MV-4-11 (cell line): Measurements from ENCODE around the gene PDP2.
"Not testable (repeated sequence)": the region's sequence is repeated elsewhere in the genome, so short reads cannot be mapped to it uniquely, and the experiment has no call there.

ENCODE experiments used
- DNase-seq: peaks from one replicate; lab custom pipeline; 2025; lab: John Stamatoyannopoulos, UW

PDP2 gene

DNA sequence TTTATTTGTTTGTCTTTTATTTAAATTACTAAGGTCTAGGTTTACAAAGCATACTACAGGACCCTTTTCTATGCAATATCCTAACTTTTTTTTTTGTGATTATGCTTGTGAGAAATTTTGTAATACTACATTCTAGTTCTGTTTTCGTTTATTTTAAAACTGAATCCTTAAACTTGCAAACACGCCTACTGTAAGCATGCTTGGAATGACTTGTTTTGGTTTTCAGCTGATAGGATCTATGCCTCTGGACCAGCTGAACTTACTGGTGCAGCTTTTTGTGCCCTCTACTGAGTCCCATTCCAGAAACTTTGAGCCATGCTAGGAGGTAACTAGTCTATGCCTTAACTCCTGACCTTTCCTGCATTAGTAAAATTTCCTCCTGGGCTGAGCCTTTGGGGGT lies 6.0 kb downstream of the PDP2 start:
- no peak for DNase-seq

DNA sequence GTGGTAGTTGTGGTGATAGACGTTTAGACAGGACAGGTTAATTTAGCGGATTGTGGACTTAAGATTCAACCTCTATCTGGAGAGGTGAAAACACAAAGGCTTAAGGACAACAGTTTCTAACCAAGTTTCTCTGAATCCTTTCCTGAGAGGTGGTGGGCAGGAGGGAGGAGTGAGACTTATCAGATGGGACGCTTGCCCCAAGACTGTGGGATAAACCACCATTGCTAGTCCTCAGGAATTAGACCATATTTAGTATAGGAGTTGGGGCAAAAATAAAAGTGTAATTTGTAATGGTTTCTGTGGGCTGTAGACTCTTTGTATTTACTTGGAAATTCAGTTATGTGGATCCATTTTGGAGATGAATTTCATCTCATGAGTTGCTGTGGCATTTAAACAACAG lies 6.6 kb downstream of the PDP2 start:
- no peak for DNase-seq

DNA sequence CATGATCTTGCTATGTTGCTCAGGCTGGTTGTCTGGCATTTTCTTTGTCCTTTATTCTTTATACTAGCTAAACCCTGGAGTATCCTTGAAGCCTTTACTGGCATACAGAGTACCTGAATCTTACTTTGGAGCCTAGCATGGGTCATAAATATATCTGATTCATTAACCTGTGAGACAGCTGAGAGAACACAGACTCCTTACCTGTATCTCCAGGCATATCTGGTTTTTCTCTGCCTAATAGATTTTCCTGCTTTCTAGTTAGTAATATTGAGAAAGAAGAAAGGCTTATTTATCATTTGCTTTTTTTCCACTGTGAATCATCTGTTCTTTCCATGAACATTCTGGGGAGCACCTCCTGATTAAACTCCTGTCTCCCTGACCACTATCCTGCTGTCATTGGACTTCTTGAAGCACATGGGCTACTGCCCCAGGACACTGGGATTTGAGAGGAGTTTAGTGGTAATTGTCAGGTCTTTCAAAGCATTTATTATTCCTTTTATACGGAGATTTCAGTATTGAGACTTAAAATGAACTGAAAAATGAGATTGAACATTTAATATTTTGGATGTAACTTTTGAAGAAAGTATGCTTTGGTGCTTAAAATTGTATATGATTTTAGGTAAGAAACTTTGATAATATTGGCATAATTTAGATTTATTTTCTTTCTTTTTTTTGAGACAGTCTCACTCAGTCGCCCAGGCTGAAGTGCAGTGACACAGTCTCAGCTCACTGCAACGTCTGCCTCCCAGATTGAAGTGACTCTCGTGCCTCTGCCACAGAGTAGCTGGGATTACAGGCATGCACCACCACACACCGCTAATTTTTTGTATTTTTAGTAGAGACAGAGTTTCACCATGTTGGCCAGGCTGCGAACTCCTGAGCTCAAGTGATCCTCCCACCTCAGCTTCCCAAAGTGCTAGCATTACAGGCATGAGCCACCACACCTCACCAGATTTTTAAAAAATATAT lies 8.6 kb downstream of the PDP2 start:
- DNase-seq: no peak

DNA sequence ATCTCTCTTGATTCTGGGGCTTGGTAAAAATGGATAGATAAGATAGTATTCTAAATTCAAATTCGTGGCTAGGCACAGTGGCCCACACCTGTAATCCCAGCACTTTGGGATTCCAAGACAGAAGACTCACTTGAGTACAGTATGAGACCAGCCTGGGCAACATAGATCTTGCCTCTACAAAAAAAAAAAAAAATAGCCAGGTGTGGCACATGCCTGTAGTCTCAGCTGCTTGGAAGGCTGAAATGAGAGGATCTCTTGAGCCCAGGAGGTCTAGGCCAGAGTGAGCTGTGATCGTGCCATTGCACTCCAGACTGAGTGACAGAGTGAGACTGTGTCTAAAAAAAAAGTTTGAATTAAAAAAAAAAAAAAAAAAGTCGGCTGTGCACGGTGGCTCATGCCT lies 9.3 kb downstream of the PDP2 start:
- DNase-seq: no peak

DNA sequence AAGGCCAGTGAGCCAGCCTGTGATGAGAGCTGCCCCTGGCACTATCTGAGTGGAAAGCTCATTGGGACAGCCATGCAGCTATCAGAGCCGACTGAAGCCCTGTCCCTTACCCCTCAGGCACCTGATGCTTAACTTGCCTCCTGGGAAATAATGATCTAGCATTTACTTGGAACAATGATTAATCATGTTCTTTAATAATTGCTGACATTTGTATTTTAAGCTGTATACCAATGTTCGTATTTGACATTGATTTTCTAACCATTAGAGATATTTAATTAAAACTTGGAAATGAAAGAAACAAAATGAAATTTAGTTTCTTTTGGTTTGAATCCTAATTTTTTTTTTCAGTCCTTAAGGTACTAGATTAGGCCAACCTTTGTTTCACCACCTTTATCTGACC lies 10.5 kb downstream of the PDP2 start:
- no peak for DNase-seq

DNA sequence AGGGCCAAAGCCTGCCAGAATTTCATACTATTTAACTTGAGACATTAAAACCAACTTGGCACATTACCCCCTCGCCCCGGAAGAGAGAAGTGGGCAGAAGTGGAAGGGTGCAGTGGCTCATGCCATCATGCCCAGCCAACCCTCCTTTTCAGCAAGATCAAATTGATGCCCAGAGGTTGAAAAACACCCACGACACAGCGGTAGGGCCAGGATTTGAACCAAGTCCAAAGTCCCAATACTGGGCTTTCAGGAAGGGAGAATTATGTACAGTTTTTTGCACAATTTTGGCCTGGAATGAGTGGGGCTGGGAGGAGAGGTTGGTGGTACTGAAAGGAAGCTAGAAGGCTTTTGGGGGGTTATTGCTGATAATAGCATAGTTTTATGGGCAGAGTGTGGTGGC lies 11.0 kb downstream of the PDP2 start:
- DNase-seq: no peak

DNA sequence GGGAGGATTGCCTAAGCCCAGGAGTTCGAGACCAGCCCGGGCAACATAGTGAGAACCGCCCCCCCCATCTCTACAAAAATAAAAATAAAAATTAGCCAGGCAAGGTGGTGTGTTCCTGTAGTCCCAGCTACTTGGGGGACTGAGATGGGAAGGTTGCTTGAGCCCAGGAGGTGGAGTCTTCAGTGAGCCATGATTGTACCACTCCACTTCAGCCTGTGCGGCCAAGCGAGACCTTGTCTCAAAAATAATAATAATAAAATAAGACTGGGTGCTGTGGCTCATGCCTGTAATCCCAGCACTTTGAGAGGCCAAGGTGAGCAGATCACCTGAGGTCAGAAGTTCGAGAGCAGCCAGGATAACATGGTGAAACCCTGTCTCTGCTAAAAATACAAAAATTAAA lies 11.5 kb downstream of the PDP2 start:
- no peak for DNase-seq

DNA sequence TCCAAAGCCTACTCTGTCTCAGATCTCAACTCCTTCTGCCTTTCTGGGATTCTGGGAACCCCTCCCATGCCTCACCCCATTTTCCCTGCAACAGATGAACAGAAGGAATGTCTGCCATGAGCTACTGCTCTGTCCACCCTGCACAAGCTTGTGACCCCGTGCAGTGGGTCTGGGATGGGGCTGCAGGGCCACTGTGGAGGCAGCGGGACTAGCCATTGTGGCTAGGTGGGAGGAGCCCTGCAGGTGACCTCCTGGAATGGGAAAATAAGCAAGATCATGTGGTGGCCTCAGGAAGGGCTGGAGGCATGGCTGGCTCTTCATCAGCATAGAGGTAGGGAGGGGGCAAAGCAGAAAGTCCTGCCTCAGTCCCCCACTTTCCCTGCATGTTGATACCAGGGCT lies 13.7 kb downstream of the PDP2 start:
- DNase-seq: no peak

DNA sequence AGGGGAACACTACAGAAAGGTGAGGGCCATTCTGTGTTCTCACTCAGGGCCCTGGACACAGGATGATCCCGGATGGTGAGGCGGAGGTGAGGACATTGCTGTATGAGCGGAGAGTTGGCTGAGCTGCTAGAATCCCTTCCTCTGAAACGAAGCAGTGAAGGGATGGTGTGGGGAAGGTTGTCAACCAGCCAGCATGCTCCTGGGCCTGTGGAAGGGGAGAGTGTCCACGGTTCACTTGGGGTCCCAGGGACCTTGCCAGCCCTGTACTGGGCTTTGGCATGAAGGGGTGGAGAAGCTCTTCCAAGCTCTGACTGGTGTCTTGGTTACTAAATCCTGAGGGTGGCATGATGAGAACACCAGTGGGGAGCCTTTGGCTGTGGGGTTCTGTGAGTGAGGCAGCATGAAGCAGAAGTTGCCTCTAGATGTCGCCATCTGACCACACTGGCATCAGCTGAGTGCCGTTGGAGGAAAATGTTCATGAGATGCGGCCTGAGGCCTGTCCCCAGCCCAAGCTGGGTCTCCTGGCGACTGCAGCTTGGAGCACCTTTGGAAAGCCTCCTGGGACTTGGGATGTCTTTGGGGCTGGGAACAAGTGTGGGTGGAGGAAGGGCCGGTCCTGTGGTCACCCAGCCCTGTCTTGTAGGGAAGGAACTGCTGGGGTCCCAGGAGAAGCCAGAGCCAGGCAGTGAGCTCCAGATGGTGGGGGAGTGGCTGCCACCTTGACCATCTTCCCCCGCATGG lies 14.8 kb downstream of the PDP2 start:
- DNase-seq: peak; percentile 61

DNA sequence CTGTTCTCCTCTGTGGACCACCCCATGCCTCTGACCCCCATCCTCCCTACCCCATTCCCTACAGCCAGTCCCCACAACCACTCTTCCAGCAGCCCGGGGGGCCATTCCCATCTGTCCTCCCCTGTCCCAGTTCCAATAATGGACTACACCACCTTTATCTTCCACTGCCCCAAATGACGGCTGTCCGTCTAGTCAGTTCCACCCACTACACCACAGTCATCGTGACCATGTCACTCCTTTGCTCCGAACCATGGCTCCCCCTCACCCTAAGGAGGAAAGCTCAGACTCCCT lies 15.3 kb downstream of the PDP2 start:
- DNase-seq: no peak

DNA sequence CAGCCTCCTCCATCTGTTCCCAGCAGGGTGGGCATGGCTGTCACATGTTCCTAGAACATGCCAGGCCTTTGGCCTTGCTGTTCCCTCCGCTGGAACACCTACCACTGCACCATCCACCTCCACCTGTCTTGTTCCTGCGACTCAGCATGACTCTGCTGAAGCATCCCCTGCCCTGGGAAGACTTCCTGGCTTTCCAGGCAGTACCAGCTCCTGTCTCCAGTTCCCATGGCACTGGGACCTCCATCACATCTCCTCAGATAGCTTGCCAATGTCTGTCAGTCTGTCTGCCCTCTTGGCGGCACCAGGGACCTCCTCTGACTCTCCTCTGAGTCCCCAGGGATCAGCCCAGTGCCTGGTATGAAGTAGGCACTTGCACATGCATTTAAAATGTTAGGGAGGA lies 15.7 kb downstream of the PDP2 start:
- no peak for DNase-seq

DNA sequence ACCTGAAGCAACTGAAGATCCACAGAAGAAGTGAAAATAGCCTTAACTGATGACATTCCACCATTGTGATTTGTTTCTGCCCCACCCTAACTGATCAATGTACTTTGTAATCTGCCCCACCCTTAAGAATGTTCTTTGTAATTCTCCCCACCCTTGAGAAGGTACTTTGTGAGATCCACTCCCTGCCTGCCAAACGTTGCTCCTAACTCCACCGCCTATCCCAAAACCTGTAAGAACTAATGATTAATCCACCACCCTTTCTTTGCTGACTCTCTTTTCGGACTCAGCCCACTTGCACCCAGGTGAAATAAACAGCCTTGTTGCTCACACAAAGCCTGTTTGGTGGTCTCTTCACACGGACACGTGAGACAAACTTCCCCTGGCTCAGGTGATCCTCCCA lies 16.4 kb downstream of the PDP2 start:
- DNase-seq: not testable (repeated sequence)

DNA sequence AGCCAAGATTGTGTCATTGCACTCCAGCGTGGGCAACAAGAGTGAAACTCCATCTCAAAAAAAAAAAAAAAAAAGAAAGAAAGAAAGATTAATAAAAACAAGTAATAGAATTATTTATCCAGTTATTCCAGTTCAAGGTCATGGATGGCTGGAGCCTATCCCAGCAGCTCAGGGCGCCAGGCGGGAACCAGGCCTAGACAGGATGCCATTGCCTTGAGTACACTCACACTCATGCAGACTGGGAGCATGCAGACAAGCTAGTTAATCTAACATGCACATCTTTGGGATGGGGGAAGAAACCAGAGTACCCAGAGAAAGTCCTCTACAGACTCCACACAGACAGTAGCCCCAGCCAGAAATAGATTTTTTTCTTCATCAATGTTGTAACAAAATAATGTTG lies 17.9 kb downstream of the PDP2 start:
- DNase-seq: no peak

DNA sequence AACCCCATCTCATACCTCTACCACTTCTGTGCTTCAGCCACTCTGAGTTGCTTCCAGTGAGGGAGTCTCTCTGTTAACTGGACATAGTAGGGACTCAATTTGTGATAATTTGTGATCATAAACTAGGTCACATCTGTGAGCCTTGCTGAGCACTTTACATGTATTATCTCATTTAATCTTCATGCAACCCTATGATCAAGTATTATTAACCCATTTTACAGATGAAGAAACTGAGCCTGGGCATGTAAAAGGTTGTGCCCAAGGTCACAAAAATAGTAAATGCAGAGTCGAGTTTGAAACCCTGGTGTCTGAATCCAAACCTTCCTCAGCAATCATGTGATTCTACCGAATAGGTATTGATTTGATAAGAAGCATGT lies 18.6 kb downstream of the PDP2 start:
- no peak for DNase-seq

DNA sequence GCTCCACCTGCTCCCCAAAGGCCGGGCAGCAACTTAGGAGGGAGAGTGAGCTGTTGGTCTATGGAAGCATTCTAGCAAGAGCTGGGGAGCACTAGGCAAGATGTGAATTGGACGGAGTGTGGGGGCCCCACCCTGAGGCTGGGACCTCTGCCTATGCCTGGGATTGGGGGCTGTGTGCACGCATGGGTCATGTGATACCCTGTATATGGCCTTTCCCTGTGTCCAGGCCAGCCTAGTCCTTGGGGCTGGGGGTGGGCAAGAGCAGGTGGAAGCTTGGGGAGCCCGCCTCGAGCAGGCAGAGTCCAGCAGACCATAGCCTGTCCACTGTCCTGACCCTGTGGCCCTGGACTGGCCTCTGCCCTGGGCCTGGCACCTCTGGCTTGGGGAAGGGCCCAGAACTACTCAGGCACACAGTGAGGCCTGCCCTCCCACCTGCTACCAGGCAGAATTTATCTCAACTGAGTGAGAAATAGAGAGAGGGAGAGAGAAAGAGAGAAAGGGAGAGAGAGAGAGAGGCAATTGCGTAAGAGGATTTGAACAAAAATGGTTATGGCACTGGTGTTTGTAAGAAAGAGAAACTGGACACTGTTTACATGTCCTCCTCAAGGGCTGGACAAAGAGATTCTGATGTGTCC lies 19.1 kb downstream of the PDP2 start:
- peak; percentile 13 for DNase-seq

DNA sequence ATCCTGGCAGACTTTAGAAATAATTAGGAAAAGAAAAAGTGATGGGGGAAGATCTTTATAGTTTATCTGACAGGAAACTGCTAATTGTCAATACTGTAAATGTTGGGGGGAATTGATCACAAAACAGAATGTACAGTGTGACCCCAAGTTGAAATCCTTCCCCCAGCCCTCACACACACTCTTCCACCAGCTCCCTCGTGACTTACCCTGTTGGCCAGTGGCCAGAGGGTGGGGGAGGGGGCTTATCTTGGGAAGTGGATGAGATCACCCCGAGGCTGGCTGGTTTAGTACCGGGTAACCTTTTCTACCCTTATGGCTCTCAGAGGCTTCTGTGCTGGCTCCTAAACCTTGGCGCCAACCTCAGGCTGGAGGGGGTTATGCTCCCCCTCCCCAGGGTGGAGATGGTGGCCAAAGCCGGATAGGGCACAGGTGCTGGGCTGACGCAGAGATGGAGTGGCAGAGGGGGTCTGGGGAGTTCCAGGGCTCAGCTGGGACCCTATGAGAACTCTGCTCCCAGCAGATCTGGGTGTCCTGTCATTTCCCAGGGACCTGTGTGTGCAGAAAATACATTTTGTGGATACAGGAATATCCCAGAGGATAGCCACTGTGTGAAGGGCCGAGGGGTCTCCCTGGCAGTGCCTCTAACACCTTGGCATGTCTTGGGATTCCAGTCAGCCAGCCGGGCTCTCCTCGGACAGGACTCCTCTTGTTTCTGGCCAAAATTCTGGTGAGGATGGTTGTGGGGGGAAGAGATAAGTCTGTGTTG lies 19.8 kb downstream of the PDP2 start:
- DNase-seq: no peak

DNA sequence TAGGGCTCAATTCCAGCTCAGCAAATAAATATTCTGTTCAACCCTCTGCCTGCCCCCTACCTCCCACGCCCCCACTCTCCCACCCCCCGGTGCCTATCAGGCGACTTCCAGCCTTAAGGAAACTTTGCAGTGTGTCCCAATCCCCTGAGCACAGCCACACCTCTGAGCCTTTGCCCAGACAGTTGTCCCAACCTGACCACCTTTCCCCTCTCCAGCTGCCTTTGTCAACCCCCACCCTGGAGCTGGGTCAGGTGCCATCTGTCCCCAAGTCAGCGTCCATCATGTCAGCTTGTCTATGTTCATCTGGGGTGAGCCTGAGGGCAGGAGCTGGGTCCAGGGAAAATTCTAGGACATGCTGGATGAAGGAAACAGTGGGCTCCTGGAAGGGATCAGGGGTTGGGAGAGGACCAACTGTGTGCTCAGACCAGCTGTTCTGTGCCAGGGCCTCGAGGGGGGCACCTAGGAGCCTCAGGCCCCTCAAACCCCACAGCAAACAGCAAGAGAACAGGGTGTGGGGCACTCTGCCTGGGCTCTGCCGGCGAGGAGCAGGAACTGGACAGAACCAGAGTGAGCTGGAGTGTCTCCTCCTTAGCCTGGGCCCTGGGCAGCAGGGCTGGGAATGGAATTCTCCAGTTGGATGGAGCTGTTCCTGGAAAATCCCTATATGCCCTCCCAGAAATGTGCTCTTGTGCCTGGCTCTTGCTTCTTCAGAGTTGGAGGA lies 20.6 kb downstream of the PDP2 start:
- no peak for DNase-seq

DNA sequence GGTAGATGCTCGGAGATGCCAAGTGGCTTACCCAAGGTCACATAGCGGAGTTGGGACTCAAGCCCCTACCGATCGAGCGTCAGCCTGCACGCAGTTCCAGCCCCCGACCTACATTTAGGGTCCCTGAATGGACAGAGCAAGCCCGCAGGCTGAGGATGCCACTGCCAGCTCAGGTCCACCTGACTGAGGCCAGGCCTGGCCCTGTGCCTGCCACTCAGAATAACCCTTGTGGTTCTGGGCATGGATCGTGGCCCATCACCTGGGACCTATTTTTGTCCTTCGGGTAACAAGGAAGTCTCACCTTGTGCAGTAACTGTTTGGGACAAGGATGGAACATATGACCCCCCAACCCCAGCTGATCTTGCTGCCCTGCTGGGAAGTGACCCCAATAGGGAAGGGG lies 21.3 kb downstream of the PDP2 start:
- DNase-seq: no peak

DNA sequence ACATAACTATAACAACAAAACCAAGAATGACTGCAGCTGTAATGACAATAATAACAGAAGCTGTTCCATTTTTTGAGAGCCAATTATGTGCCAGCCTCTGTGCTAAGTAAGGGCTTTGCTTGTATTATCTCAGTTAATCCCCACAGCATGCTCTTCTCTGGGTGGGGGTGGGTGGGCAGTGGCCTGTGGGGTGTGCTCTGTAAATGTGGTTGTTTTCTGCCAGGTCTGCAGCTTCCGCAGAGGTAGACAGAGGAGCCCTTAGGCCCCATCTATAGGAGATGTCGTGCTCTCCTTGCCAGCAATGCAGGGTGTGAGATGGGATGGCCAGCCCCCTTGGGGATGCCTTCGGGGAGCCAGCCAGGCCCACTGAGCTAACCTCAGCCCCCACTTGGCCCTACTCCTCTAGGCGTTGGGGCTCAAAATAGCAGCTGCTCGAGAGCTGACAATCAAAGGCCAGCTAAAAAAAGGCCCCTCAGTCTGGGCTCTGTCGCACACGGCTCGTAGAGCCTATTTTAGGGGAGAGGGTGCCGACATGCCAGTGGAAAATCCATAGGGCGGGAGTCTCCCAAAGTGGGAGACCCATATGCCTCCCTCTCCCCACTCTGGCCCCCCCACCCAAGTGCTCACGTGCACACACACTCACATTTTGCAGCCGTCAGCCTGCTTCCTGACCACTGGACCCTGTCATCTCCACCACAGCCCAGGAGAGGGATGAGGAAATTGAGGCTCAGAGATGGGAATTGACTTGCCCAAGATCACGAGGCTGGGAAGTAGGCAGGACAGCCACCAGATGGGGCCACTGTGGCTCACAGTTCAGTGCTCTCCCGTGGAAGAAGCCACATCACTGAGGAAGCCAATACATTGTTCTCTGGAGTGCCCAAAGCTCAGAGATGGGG lies 22.6 kb downstream of the PDP2 start:
- no peak for DNase-seq

DNA sequence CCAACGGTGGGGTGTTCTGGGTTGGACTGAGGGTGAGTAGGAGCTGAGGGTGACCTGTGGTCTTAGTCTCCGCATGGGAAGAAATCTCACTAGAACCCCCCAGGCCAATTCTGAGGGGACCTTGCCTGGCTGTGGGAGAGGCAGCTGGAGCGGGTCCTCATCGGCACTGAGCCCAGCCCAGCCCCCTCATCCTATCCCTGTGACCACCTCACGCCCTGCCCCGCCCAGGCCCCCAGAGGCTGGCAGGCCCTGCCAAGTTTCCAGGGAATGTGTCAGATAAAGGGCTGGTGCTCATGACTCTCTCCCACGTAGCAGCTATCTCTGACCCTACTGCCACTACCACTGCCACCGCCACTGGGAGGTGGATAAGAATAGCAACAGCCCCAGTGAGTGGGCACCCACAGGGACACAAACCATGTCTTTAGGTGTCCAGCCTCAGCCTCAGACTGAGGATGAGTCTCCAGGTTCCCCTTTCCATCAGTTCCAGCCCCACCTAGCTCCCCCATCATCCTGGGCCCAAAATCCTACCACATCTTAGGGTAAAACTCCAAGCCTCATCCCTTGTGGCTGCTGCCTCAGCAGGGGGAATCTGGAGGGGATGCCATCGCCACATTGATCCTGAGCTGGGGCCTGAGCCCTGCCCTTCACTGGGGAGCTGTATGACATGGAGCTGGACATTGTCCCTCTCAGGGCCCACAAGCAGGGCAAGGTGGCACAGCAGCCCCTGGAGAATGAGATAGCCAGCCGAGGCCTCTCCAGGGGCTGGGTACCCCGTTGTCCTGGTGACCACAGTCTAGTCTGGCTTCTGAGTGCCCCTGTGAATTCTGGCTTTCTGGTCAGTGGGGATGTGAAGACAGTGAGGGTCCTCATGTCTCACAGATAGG lies 23.5 kb downstream of the PDP2 start:
- no peak for DNase-seq
